ENCODE measurements around the gene EBI3.
"Not testable (repeated sequence)": the region's sequence is repeated elsewhere in the genome, so short reads cannot be mapped to it uniquely, and the experiment has no call there.

The EBI3 gene

DNA sequence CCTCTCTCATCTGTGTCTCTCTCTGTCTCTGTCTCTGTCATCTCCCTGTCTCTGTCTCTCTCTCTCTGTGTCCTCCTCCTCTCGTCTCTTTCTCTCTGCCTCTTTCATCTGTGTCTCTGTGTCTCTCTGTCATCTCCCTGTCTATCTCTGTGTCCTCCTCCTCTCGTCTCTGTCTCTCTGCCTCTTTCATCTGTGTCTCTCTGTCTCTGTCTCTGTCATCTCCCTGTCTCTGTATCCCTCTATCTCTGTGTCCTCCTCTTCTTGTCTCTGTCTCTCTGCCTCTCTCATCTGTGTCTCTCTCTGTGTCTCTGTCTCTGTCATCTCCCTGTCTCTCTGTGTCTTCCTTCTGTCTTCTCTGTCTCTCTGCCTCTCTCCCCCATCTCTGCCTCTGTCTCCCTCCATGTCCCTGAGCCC lies 551 bp upstream of the EBI3 start:
- TF ChIP-seq, protein P1, sequence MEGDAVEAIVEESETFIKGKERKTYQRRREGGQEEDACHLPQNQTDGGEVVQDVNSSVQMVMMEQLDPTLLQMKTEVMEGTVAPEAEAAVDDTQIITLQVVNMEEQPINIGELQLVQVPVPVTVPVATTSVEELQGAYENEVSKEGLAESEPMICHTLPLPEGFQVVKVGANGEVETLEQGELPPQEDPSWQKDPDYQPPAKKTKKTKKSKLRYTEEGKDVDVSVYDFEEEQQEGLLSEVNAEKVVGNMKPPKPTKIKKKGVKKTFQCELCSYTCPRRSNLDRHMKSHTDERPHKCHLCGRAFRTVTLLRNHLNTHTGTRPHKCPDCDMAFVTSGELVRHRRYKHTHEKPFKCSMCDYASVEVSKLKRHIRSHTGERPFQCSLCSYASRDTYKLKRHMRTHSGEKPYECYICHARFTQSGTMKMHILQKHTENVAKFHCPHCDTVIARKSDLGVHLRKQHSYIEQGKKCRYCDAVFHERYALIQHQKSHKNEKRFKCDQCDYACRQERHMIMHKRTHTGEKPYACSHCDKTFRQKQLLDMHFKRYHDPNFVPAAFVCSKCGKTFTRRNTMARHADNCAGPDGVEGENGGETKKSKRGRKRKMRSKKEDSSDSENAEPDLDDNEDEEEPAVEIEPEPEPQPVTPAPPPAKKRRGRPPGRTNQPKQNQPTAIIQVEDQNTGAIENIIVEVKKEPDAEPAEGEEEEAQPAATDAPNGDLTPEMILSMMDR (IDR thresholded peaks at IDR 0.05; ENCODE audit: insufficient read depth, low read depth, low read length, missing control alignments), result no peak
- peak overlapping the region; percentile 94 for H3K4me3 ChIP-seq (ENCODE audit: low read depth, low read length)
- DNase-seq (ENCODE audit: low read depth), result no peak

DNA sequence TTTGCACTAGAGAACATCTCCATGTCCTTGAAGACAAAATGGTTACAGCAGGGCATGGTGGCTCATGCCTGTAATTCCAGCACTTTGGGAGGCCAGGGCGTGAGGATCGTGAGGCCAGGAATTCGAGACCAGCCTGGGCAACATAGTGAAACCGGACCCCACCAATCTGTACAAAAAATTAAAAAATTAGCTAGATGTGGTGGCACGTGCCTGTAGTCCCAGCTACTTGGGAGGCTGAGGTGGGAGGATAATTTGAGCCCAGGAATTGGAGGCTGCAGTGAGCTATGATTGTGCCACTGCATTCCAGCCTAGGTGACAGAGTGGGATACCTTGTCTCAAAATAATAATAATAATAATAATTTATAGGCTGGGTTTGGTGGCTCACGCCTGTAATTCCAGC lies 914 bp downstream of the EBI3 start:
- not testable (repeated sequence) for DNase-seq (ENCODE audit: low read depth)
- H3K4me3 ChIP-seq (ENCODE audit: low read depth, low read length), result peak overlapping the region; percentile 94

DNA sequence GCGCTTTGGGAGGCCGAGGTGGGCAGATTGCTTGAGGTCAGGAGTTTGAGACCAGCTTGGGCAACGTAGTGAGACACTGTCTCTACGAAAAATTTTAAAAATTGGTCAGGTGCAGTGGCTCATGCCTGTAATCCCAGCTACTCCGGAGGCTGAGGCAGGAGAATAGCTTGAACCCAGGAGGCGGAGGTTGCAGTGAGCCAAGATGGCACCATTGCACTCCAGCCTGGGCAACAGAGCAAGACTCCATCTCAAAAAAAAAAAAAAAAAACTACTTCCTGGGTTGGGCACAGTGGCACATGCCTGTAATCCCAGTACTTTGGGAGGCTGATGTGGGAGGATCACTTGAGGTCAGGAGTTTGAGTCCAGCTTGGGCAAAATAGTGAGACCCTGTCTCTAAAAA lies 2.2 kb downstream of the EBI3 start:
- not testable (repeated sequence) for DNase-seq (ENCODE audit: low read depth)
- peak overlapping the region; percentile 94 for H3K4me3 ChIP-seq (ENCODE audit: low read depth, low read length)

DNA sequence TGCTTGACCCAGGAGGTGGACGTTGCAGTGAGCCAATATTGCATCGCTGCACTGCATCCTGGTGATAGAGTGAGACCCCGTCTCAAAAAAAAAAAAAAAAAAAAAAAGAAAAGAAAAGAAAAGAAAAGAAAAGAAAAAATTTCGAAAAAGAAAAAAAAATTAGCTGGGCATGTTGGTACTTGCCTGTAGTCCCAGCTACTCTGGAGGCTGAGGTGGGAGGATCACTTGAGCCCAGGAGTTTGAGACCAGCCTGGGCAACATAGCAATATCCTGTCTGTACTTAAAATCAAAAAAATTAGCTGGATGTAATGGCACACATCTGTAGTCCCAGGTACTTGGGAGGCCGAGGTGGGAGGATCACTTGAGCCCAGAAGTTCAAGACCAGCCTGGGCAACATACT lies 2.8 kb downstream of the EBI3 start:
- peak overlapping the region; percentile 94 for H3K4me3 ChIP-seq (ENCODE audit: low read depth, low read length)
- not testable (repeated sequence) for DNase-seq (ENCODE audit: low read depth)

DNA sequence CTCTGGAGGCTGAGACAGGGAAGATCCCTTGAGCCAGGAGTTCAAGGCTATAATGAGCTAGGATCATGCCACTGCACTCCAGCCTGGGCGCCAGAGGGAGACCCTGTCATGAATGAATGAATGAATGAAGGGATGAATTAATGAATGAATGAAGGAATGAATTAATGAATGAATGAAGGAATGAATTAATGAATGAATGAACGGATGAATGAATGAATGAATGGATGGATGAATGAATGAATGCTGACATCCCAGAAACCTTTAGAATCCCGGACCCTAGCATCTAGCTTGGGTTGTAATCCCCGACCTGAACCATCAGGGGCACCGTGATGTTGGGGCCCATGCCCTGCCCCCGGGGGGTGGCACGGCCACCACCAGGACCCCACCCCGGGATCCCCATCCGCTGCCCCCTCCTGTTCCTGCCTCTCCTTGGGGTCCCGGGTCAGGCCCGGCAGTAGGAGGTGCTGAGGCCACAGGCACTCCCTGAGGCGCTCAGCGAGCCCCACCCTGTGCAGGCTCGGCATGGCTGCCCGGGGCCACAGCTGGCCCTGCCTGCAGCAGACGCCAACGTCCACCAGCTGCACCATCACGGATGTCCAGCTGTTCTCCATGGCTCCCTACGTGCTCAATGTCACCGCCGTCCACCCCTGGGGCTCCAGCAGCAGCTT lies 3.4 kb downstream of the EBI3 start:
- TF ChIP-seq, protein P1 (IDR thresholded peaks at IDR 0.05; ENCODE audit: insufficient read depth, low read depth, low read length, missing control alignments), result no peak
- H3K4me3 ChIP-seq (ENCODE audit: low read depth, low read length), result peak overlapping the region; percentile 94
- peak; percentile 43 for DNase-seq (ENCODE audit: low read depth)

DNA sequence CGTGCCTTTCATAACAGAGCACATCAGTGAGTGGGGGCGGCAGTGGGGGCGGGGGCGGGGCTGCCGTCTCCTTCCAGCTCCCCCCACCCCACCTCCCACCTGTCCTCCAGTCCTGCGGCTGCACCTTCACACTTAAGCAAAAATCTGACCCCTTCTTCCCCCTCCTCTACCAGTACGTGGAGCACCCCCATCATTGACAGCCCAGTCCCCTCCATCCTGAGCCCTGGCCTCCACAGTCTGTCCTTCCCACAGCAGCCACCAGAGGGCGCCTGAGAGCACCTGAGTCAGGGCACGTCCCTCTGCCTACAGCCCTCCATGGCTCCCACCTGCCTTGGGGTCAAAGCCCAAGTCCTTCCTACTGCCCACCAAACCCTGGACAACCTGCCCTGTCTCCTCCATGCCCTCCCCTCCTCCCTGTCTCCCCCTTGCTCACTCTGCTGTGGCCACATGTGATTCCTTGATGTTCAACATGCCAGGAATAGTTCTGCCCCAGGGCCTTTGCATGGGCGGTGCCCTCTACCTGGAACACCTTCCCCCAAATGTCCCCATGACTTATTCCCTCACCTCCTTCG lies 4.0 kb downstream of the EBI3 start:
- DNase-seq (ENCODE audit: low read depth), result peak; percentile 78
- H3K4me3 ChIP-seq (ENCODE audit: low read depth, low read length), result peak overlapping the region; percentile 94; the same call in 1 of the 2 replicates

DNA sequence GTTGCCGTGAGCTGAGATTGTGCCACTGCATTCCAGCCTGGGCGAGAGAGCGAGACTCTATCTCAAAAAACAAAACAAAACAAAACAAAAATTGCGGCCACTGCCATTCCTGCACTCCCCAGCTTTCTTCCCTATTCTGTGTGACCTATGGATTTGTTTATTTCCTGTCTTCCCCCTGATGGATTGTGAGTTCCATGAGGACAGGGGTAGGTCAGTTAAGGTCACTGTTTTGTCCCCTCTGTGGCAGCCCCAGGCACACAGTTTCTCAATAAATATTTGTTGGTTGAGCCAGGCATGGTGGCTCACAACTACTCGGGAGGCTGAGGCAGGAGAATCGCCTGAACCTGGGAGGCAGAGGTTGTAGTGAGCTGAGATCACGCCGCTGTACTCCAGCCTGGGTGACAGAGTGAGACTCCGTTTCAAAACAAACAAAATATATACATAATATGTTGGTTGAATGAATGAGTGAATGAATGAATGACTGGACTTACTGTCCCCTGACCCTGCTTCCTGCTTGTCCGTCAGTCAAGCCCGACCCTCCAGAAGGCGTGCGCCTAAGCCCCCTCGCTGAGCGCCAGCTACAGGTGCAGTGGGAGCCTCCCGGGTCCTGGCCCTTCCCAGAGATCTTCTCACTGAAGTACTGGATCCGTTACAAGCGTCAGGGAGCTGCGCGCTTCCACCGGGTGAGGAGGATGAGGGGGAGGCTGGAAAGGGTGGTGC lies 5.0 kb downstream of the EBI3 start:
- TF ChIP-seq, protein P1 (IDR thresholded peaks at IDR 0.05; ENCODE audit: insufficient read depth, low read depth, low read length, missing control alignments), result no peak
- no peak for DNase-seq (ENCODE audit: low read depth)

More for the DNA sequence above, 4.0 kb downstream of the EBI3 start:
- TF ChIP-seq, protein P1 (IDR thresholded peaks at IDR 0.05; ENCODE audit: insufficient read depth, low read depth, low read length, missing control alignments), result peak; percentile 97

DNA sequence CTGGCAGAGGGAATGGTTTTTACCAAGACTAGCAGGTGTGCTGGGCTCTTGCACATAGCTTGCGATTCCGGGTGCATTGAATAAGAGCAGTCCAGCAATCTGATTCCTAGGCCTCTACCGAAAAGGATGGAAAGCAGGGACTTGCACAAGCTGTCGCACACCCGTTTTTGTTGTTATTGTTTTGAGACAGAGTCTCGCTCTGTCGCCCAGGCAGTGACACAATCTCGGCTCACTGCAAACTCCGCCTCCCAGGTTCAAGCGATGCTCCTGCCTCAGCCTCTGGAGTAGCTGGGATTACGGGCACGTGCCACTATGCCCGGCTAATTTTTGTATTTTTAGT lies 5.5 kb downstream of the EBI3 start:
- no peak overlapping the region for H3K4me3 ChIP-seq (ENCODE audit: low read depth, low read length)
- DNase-seq (ENCODE audit: low read depth), result no peak
- TF ChIP-seq, protein P1 (IDR thresholded peaks at IDR 0.05; ENCODE audit: insufficient read depth, low read depth, low read length, missing control alignments), result no peak

More for the DNA sequence above, 5.0 kb downstream of the EBI3 start:
- no peak overlapping the region for H3K4me3 ChIP-seq (ENCODE audit: low read depth, low read length)

DNA sequence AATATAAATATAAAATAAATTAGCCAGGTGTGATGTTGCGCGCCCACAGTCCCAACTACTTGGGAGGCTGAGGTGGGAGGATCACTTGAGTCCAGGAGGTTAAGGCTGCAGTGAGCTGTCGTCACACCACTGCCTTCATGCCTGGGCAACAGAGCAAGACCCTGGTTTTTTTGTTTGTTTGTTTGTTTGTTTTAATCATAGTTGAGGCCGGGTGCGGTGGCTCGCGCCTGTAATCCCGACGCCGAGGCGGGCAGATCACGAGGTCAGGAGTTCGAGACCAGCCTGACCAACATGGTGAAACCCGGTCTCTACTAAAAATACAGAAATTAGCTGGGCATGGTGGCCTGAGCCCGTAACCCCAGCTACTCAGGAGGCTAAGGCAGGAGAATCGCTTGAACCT lies 8.2 kb downstream of the EBI3 start:
- not testable (repeated sequence) for H3K4me3 ChIP-seq (ENCODE audit: low read depth, low read length); DNase-seq (ENCODE audit: low read depth)

Measured in GM12865 (cell line).